Motor neuron (in vitro differentiated cells): Measurements from ENCODE around the gene NPSR1. TPM values are rescaled to one million over a fixed set of nuclear protein-coding genes. Genes with fewer than 3 reads are reported as not detected.
"Not testable (repeated sequence)": the region's sequence is repeated elsewhere in the genome, so short reads cannot be mapped to it uniquely, and the experiment has no call there.

Experiments used
- ATAC-seq, 8 experiments: fragments of 200-7000 bp; cut with Tn5 transposase; replicated peaks in 6 of 8; 2 replicates each; pipeline ENCODE4 v1.8.0; 2021; ENCODE audit warnings: mild to moderate bottlenecking in 8 of 8, moderate library complexity in 8 of 8
- H3K27ac ChIP-seq, 2 donors: fragments of 250-450 bp; sonication (Bioruptor Pico); 2 replicates each; pipeline ENCODE4 v1.9.0; 2021; ENCODE audit warnings: antibody characterized with exemption in 2 of 2, mild to moderate bottlenecking in 2 of 2, moderate library complexity in 1 of 2
- H3K4me1 ChIP-seq, 2 donors: fragments of 250-450 bp; sonication (Bioruptor Pico); replicated peaks in 1 of 2; 2 replicates each; pipeline ENCODE4 v1.6.1; 2021; ENCODE audit warnings: antibody characterized with exemption in 2 of 2, mild to moderate bottlenecking in 2 of 2, moderate library complexity in 1 of 2
- H3K4me3 ChIP-seq, 5 donors: fragments of 250-450 bp; sonication (Bioruptor Pico); 2 replicates each; pipeline ENCODE4 v1.9.0; 2021; ENCODE audit warnings: antibody characterized with exemption in 5 of 5, mild to moderate bottlenecking in 5 of 5, moderate library complexity in 4 of 5
- WGBS, 10 experiments: fragments of 450-650 bp; shearing (Covaris generic); methylation state at CpG; one replicate each; pipeline ENCODE4 v1.0.0; 2022; 5-methylcytosine and 5-hydroxymethylcytosine counted together
- in situ Hi-C, 9 experiments: fragments of 400-800 bp; cut with MboI; loops; one replicate each; pipeline ENCODE4 v1.15.0; 2021; ENCODE audit warnings: low sequenced_read_pairs in 9 of 9, low pct_unique_long_range_greater_than_20kb in 2 of 9; ENCODE audit not compliant: unreplicated experiment in 9 of 9
- total RNA-seq, 8 experiments: library from RNA; unstranded; fragments of 300-600 nt; gene quantifications; 2 replicates each; pipeline versions ENCODE4 v1.2.3 to v1.2.4, GENCODE V29; 2022

NPSR1 gene
- total RNA-seq, 8 experiments from 2014 or later: 0.28 to 50.5 (median 2.5) TPM; not detected in 4

DNA sequence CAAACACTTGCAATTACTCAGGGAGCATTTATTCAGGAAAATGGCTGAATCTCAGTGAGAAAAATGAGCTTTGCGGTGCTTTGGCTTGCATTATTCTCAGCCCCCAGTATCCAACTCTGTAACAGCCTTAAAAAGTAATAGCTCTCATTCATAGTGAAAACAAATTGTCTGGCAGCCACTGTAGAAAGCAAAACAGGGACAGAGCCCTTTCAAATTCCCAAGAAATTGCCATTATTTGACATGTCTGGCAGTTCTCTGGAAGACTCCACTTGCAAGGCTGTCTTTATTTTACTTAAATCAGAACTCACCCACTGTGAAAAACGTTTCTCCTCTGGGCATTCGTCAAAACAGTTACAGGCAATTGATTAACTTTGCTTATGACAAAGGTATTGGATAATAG lies 122.5 kb downstream of the NPSR1 start:
- Histone ChIP-seq H3K4me1 (no peaks in the 10 kb centered on the region), H3K4me3 (no peak overlapping the region), H3K27ac (no peak overlapping the region)
- no peak for ATAC-seq
- in situ Hi-C loops: no loop called here
- 0 to 100% (median 52%) methylated on average over 1 to 3 of the region's 3 CpGs; no CpG with 5 or more reads in 3 of the 10 experiments for WGBS, 10 experiments

DNA sequence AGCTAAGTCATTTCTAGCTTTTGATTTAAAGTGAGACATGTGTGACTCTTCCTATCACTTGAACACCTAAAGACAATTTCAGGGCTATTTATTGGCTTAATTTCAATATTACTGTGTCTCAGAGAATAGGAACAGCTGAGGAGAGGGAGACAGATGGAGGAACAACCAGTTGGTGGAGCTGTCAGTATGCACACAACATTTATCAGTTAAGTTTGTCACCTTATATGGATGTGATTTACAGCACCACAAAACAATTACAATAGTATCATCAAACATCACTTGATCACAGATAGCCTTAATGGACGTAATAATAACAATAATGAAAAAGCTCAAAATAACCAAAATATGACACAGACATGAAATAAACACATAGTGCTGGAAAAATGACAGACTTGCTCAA lies 129.6 kb downstream of the NPSR1 start:
- Histone ChIP-seq H3K4me1 (no peaks in the 10 kb centered on the region), H3K27ac (no peak overlapping the region), H3K4me3 (no peak overlapping the region)
- 0 to 91% (median 37%) methylated on average over 1 of the region's 1 CpG; no CpG with 5 or more reads in 2 of the 10 experiments for WGBS, 10 experiments
- in situ Hi-C loops: no loop called here
- no peak for ATAC-seq

DNA sequence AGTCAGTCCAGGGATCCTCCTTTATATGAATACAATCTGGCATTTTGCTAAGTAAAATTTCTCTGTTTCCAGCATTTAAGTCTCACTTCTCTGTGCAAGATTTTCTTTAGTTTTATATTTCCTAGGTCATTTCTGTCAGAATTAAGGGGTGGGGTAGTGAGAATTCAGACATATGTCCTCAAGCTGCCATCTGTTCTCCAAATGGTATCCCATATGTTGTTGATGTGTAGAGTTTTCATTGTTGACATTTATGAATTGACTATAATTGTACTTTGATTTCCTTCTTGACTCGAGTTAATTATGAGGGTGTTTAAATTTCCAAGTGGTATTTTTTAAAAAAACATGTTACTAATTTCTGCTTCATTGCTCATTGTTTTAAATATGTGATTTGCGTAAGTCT lies 148.8 kb downstream of the NPSR1 start:
- Histone ChIP-seq H3K4me3 (no peak overlapping the region), H3K27ac (no peak overlapping the region), H3K4me1 (no peaks in the 10 kb centered on the region)
- in situ Hi-C loops: no loop called here
- ATAC-seq: no peak
- 0 to 89% (median 75%) methylated on average over 1 to 2 of the region's 2 CpGs for WGBS, 10 experiments

DNA sequence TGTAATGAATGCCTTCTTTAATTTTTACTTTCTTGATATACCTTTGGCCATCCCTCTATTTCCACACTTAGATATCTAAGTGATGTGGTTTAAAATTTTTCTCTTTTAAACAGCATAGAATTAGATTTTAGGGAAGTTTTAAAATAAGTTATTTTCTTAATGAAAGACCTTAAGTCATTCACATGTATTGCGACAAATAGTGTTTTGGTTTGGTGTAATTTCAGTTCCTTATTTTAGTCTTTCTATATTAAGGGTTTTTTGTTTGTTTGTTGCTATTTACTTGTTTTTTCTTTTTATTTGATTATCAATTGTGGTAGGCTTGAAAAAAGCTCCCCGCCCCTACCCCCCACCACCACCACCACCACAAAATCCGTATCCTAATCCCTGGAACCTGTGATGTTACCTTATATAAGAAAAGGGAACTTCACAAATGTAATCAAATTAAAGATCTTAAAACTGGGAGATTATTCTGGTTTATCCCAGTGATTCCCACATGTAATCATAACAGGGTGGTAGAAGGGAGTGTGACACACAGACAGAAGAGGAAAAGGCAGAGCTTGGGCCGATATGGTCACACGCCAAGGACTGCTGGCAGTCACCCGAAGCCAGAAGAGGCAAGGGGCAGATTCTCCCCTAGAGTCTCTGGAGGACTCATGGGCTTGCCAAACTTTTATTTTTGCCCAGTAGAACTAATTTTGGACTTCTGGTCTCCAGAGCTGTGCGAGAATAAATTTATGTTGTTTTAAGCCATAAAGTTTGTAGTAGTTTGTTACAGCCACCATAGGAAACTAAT lies 149.7 kb downstream of the NPSR1 start:
- H3K4me3 ChIP-seq: no peak overlapping the region
- ATAC-seq: no peak
- 11 to 100% (median 73%) methylated on average over 1 to 7 of the region's 7 CpGs for WGBS, 10 experiments
- no peak overlapping the region for H3K27ac ChIP-seq
- H3K4me1 ChIP-seq: no peaks in the 10 kb centered on the region
- in situ Hi-C loops: no loop called here

DNA sequence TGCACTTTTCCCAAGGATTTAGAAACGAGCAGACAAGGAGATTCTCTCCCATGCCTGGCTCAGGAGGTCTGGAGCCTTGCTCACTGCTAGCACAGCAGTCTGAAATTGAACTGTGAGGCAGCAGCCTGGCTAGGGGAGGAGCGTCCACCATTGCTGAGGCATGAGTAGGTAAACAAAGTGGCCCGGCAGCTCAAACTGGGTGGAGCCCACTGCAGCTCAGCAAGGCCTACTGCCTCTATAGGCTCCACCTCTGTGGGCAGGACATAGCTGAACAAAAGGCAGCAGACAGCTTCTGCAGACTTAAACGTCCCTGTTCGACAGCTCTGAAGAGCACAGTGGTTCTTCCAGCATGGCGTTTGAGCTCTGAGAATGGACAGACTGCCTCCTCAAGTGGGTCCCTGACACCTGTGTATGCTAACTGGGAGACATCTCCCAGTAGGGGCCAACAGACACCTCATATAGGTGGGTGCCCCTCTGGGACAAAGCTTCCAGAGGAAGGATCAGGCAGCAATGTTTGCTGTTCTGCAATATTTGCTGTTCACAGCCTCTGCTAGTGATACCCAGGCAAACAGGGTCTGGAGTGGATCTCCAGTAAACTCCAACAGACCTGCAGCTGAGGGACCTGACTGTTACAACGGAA lies 156.3 kb downstream of the NPSR1 start:
- in situ Hi-C loops, H3K27ac ChIP-seq, H3K4me3 ChIP-seq, H3K4me1 ChIP-seq: not testable (repeated sequence)
- WGBS, 10 experiments: 40 to 70% (median 60%) methylated on average over 1 to 4 of the region's 7 CpGs; no CpG with 5 or more reads in 3 of the 10 experiments
- peak in 4 of 8 experiments; percentile 29 to 78 (median 49) for ATAC-seq

DNA sequence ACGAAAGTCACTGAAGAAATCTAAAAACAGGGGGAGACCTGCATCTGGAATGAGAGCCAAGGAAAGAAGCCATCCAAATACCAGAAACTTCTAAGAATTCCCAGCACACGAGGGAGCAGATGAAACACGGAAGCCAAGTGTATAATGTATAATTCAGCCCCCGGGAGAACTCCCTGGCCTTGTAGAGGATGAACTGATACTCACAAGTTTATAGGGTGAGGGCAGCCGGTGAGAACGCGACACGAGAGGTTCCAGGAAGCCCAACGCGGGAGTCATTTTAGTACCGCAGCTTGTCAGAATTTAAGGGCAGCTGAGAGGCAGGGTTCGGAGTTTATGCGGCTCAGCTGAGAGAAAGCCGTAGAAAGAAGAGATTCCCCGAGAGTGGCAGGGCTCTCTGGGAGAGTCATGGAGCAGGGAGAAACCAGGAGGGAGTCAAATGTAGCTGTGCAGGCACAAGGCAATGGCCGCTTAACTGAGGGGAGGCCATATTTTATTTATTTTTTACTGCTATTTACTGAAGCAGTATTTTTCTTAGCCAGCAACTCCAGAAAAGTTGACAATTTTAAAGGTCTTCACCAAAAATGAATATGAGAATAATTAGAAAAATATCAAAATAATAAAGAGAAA lies 164.0 kb downstream of the NPSR1 start:
- 30 to 100% (median 80%) methylated on average over 2 to 15 of the region's 16 CpGs; no CpG with 5 or more reads in 1 of the 10 experiments for WGBS, 10 experiments
- in situ Hi-C loops: no loop called here
- ATAC-seq: peak in 1 of 8 experiments; percentile 73
- no peak overlapping the region for H3K4me3 ChIP-seq
- H3K27ac ChIP-seq: no peak overlapping the region
- H3K4me1 ChIP-seq: no peaks in the 10 kb centered on the region

DNA sequence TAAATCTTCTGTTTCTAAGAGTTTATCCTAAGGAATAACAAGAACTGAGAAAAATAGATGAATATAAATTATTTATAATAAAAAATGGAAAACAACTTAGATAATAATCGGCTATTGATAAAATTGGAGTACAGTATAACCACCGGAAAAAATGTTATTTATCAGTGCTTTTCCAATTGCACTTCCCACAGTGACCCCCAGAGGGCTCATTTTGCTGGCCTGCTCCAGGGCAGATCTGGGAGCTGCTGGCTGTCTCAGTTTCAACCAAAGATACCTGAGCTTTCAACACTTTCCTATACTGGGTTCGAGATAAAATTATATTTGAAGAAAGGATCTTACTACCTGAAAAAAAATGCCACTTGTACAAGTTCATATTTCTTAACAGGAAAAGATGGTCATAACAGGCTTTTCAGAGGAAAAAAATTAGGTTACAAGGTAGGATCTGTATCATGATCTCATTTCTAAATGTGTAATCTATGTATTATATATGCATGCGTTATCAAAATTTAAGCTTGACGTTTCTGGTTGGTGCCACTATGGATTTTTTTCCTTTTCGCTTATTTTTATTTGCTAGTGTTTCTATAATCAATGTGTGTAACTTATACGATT lies 165.7 kb downstream of the NPSR1 start:
- ATAC-seq: peak in 4 of 8 experiments; percentile 33 to 56 (median 44)
- in situ Hi-C loops: no loop called here
- Histone ChIP-seq H3K4me1 (no peaks in the 10 kb centered on the region), H3K27ac (no peak overlapping the region), H3K4me3 (no peak overlapping the region)
- WGBS, 10 experiments: 23 to 63% (median 36%) methylated on average over 3 to 7 of the region's 7 CpGs

DNA sequence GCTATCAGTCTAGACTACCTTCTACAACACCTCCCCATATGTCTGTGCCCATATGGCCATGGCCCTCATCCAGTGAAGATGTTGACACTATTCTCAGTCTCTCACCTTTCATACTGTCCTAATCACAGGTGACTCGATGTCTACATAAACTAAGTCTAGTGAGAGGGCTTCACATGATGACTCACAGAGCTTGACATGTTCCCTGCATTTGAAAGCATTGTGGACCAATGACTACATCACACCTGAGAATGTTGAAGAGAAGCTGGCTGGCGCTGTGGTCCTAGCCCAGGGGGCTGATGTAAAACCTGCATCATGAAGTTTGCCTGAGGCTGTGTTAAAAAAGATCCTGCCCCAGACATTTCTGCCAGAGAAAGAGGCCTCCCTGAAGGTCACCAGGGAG lies 167.2 kb downstream of the NPSR1 start:
- no peak for ATAC-seq
- in situ Hi-C loops: no loop called here
- no peaks in the 10 kb centered on the region for H3K4me1 ChIP-seq
- no peak overlapping the region for H3K4me3 ChIP-seq
- H3K27ac ChIP-seq: no peak overlapping the region
- WGBS, 10 experiments: 54 to 100% (median 94%) methylated on average over 1 to 2 of the region's 2 CpGs; no CpG with 5 or more reads in 5 of the 10 experiments

DNA sequence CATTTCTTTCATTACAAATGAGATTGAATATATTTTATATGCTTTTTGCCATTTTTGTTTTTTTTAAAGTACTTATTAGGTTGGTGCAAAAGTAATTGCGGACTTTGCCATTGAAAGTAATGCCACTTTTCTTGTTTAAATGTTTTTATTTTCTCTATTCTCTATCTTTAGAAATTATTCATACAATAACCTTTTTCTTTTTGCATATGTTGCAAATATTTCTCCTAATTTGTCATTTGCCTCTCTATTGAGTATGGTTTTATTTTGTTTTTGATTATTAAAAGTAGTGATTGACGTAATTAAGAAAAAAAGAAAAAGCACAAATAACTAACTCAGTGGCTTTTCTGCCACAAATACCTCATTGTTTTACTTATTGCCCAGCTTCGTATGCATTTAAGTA lies 172.4 kb downstream of the NPSR1 start:
- H3K27ac ChIP-seq: no peak overlapping the region
- WGBS, 10 experiments: 33 to 94% (median 67%) methylated on average over 2 to 3 of the region's 3 CpGs
- peaks cover 0 to 8% of the 10 kb centered on the region in 2 donors for H3K4me1 ChIP-seq
- H3K4me3 ChIP-seq: no peak overlapping the region
- in situ Hi-C loops: no loop called here
- no peak for ATAC-seq

DNA sequence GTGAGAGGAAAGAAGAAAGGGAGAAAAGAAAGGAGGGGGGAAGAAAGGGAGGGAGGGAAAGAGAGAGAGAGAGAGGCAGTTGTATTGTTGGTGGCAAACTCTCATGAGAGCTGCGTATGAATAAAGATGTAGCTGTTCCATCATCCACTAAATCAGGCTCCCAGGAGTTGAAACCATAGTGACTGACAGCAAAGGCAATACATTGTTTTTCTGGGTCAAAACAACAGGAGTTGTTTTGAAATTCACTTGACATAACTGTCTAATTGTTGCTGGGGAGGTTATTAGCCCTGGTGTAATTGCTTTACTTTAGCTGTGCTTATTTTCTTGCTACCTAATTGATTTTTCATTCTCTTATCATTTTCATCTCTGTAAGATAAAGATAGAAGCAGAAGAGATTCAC lies 173.4 kb downstream of the NPSR1 start:
- peak in 3 of 8 experiments; percentile 23 to 42 (median 42) for ATAC-seq
- WGBS, 10 experiments: 38 to 100% (median 60%) methylated on average over 1 of the region's 1 CpG; no CpG with 5 or more reads in 5 of the 10 experiments
- Histone ChIP-seq H3K4me1 (peaks cover 0 to 8% of the 10 kb centered on the region in 2 donors), H3K4me3 (no peak overlapping the region), H3K27ac (no peak overlapping the region)
- in situ Hi-C loops: no loop called here

DNA sequence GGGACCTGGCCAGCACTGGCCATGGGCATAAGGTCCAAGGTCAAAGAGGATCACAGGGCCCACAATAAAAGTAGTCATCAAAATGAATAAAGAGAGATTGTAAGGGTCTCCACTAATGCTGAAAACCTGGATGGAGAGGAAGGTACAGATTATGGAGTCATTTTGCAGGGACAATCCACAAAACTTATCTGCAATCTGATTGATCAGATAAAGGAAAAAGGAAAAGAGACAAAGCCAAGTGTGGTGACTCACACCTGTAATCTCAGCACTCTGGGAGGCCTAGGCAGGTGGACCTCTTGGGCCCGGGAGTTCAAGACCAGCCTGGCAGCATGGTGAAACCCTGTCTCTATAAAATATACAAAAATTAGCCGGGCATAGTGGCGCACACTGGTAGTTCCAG lies 174.0 kb downstream of the NPSR1 start:
- Histone ChIP-seq H3K4me1 (peaks cover 0 to 8% of the 10 kb centered on the region in 2 donors), H3K4me3 (no peak overlapping the region), H3K27ac (no peak overlapping the region)
- in situ Hi-C loops: no loop called here
- WGBS, 10 experiments: 27 to 100% (median 94%) methylated on average over 1 to 3 of the region's 3 CpGs; no CpG with 5 or more reads in 2 of the 10 experiments
- ATAC-seq: no peak

DNA sequence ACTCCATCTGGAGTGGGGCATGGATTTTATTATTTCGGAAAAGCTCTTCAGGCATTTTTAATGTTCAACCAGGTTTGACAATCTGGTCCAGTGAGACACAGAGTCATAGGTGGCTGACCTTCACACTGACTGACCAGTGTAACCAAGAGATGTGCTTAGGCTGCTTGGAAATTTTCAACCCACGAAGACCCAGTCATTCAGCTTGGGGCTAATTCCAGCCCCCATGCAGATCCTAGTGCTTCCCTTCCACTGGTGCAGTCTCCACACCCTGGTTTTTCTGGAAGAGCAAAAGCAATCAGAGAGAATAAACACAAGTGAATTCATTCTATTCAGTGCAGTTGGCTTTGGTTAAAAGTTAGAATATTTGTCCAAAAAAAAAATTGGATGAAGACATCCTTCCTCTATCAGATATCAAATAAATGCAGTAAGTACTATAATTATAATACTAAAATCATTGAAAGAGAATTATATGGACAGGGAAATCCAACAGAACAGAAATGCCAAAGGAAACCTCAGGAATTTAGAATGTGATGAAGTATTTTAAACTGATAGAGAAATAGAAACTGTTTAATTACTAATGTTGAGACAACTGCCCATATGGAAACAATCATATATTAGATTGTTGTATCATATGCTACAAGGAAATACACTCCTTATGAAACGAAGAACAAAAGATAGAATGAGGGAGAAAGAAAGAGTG lies 178.0 kb downstream of the NPSR1 start:
- peaks cover 0 to 7% of the 10 kb centered on the region in 2 donors for H3K4me1 ChIP-seq
- H3K27ac ChIP-seq: no peak overlapping the region
- no peak overlapping the region for H3K4me3 ChIP-seq
- WGBS, 10 experiments: 6 to 85% (median 58%) methylated on average over 1 to 3 of the region's 3 CpGs
- no peak for ATAC-seq
- in situ Hi-C loops: no loop called here
